Stomach (tissue), 9 donors: Measurements from ENCODE around the gene NUB1. TPM values are rescaled to one million over a fixed set of nuclear protein-coding genes. Genes with fewer than 3 reads are reported as not detected.
A peak's percentile ranks its signal among the peaks of the same experiment; 100 is the strongest.

Source experiments
- DNase-seq, 2 donors: peaks; one replicate each; pipeline versions ENCODE4 v3.0.0 to v3.0.0-alpha.2; 2013 to 2019
- H3K27ac ChIP-seq, 5 donors: fragments of 200-600 bp in 4 of 5; sonication (generic) in 4 of 5; one replicate each; pipeline ENCODE4 v1.5.1; 2013 to 2019; ENCODE audit warnings: mild to moderate bottlenecking in 1 of 5, moderate library complexity in 1 of 5
- H3K27me3 ChIP-seq, 3 donors: fragments of 200-600 bp; sonication (generic); one replicate each; pipeline ENCODE4 v1.5.1; 2017 to 2019; ENCODE audit warnings: mixed run types in 1 of 3
- H3K36me3 ChIP-seq, 4 donors: fragments of 200-600 bp; sonication (generic); 1 replicate in 3 of 4; 2 replicates in 1 of 4; pipeline ENCODE4 v1.5.1; 2016 to 2019
- H3K4me1 ChIP-seq, 4 donors: fragments of 200-600 bp; sonication (generic); one replicate each; pipeline ENCODE4 v1.5.1; 2016 to 2019
- H3K4me3 ChIP-seq, 4 donors: fragments of 200-600 bp; sonication (generic) in 3 of 4; one replicate each; pipeline ENCODE4 v1.5.1; 2016 to 2019; ENCODE audit warnings: mild to moderate bottlenecking in 1 of 4
- H3K9me3 ChIP-seq, 4 donors: fragments of 200-600 bp; sonication (generic); one replicate each; pipeline ENCODE4 v1.5.1; 2016 to 2019
- EP300 ChIP-seq: sonication (generic); formaldehyde crosslinking; IDR thresholded peaks from one replicate; pipeline ENCODE4 v1.6.1; 2017; ENCODE audit warnings: antibody characterized with exemption
- POLR2A ChIP-seq, 4 donors: fragments of 450-650 bp; IDR thresholded peaks; one replicate each; pipeline ENCODE4 v1.6.1; 2016; ENCODE audit warnings: antibody characterized with exemption in 4 of 4, control low read depth in 2 of 4, mild to moderate bottlenecking in 1 of 4, moderate library complexity in 1 of 4
- POLR2AphosphoS5 ChIP-seq, 3 donors: sonication (generic); formaldehyde crosslinking; IDR thresholded peaks; one replicate each; pipeline ENCODE4 v1.6.1; 2016; ENCODE audit warnings: antibody characterized with exemption in 3 of 3
- WGBS, 5 donors: extraction: QIAGEN DNeasy Blood & Tissue Kit in 3 of 5; methylation state at CpG; one replicate each; pipeline versions ENCODE4 v1.1.5 to v1.1.7; 2013 to 2018; 5-methylcytosine and 5-hydroxymethylcytosine counted together
- intact Hi-C: fragments of 100-400 bp; cut with DNase I; formaldehyde crosslinking; loops from one replicate; pipeline ENCODE4 v1.15.1; 2023; ENCODE audit warnings: low total_unique reads
- polyA plus RNA-seq, 3 donors: library from polyadenylated mRNA; stranded (reverse); fragments of 200-250 nt; gene quantifications; one replicate each; pipeline ENCODE4 v1.2.3, GENCODE V29; 2013
- total RNA-seq, 5 donors: library from RNA; depleted of rRNA; stranded (reverse); fragments of >200 nt; gene quantifications; one replicate each; pipeline versions ENCODE4 v1.1.0 to v1.2.3, GENCODE V29; 2014 to 2016
- TF ChIP-seq, protein P1 (sequence below), 7 experiments: fragments of 450-650 bp in 4 of 7; fragments of 200-600 bp in 3 of 7; sonication (generic) in 3 of 7; IDR thresholded peaks; one replicate each; pipeline ENCODE4 v1.5.1; 2016 to 2019; ENCODE audit warnings: antibody characterized with exemption in 7 of 7, control low read depth in 2 of 7, mild to moderate bottlenecking in 1 of 7
- donor health status: healthy with polysubstance abuse.
- donor health status: Bipolar disorder and iron deficiency.
- donor health status: healthy.

NUB1 gene
- total and polyA plus RNA-seq, 8 donors: 16.3 to 121 (median 32.5) TPM

DNA sequence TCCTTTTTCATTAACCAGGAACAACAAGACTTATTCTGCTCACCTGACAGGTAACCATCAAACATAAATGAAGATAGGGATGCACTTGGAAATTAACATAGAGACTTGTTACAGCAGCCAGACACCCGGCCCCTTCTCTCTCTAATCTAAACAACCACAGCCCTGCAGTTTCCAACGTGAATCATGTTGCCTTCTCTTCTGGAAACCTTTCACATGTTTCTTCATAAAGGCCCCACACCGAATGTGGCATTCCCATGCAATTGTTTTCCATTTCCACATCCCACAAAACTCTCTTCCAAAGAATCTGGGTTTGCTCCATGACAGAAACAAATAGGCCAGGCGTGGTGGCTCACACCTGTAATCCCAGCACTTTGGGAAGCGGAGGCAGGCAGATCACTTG is 83.2 kb downstream of the NUB1 start:
- WGBS, 5 donors: 73 to 76% (median 74%) methylated on average over 5 of the region's 5 CpGs
- DNase-seq: no peak
- H3K27me3 ChIP-seq: no peaks in the 10 kb centered on the region
- TF ChIP-seq, protein P1, sequence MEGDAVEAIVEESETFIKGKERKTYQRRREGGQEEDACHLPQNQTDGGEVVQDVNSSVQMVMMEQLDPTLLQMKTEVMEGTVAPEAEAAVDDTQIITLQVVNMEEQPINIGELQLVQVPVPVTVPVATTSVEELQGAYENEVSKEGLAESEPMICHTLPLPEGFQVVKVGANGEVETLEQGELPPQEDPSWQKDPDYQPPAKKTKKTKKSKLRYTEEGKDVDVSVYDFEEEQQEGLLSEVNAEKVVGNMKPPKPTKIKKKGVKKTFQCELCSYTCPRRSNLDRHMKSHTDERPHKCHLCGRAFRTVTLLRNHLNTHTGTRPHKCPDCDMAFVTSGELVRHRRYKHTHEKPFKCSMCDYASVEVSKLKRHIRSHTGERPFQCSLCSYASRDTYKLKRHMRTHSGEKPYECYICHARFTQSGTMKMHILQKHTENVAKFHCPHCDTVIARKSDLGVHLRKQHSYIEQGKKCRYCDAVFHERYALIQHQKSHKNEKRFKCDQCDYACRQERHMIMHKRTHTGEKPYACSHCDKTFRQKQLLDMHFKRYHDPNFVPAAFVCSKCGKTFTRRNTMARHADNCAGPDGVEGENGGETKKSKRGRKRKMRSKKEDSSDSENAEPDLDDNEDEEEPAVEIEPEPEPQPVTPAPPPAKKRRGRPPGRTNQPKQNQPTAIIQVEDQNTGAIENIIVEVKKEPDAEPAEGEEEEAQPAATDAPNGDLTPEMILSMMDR (IDR thresholded peaks at IDR 0.05): no peak
- TF ChIP-seq EP300 (no peak), POLR2A (IDR thresholded peaks at IDR 0.05) (no peak), POLR2AphosphoS5 (IDR thresholded peaks at IDR 0.05) (no peak)
- no peak overlapping the region for H3K4me3 ChIP-seq
- H3K4me1 ChIP-seq: peaks cover 17 to 43% (median 32%) of the 10 kb centered on the region in 4 donors
- H3K36me3 ChIP-seq: no peaks in the 10 kb centered on the region
- intact Hi-C loops: no loop called here
- H3K9me3 ChIP-seq: peaks cover 0 to 16% (median 8%) of the 10 kb centered on the region in 4 donors
- peak overlapping the region in 4 of 5 donors; percentile 69 to 90 (median 82) for H3K27ac ChIP-seq

DNA sequence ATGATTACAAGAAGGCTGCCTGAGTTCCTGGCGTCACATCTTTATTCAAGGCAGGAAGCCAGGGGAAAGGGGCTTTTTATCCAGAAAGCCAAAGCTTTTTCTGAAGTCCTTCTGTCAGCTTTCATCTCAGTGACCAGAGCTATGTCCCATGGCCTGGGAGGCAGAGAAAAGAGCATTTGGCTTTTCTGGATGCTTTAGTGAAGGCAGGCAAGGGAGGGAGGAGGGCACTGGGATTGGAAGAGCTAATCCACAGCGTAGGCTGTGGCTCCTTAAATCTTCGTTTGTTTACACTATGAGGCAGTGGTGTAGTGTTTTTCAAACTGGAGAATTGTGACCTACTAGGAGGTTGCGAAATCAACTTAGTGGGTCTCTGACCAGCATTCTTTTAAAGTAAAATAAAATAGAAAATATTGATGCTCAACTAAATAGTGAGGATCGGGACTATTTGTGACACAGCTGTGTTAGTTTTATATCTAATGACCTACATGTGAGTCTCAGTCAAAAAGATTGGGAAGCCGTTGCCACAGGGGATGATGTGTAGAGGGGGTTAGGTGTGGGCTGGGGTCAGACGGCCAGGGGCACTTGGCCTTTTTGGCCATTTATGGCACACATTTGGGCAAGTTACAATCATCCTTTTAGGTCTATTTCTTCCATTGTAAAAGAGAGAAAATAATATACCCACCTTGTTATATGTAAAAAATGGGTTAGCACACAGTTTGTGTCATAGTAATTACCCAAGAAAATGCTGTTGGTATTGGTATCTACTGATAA is 84.2 kb downstream of the NUB1 start:
- no peak for DNase-seq
- H3K4me3 ChIP-seq: no peak overlapping the region
- TF ChIP-seq POLR2AphosphoS5 (IDR thresholded peaks at IDR 0.05): peak; percentile 25 to 81 (median 66)
- TF ChIP-seq POLR2A (IDR thresholded peaks at IDR 0.05): no peak

DNA sequence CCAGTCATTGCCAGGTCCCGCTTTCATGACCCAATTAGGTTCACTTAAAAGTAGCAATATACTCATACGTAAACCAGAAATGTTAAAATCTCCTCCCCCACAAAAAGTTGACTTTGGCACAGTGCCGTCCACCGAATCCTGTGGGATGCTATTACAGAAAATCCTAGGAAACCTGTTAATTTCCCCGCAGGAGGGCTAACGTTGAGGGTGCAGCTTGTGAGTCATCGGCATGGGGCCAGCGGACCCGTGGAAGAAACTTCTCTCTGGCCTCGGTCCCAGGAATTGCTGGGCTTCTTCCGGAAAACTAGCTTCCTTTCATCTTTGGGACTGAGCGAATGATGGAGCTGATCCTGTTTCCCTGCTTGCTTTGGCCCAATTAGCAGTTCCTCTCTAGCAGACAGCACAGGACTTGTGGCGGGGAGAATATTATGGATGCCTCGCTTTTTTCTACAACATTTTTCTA is 84.9 kb downstream of the NUB1 start:
- H3K4me3 ChIP-seq: no peak overlapping the region
- peak overlapping the region in 4 of 5 donors; percentile 69 to 90 (median 82) for H3K27ac ChIP-seq
- intact Hi-C loops: no loop called here
- H3K4me1 ChIP-seq: peaks cover 21 to 50% (median 39%) of the 10 kb centered on the region in 4 donors
- no peaks in the 10 kb centered on the region for H3K27me3 ChIP-seq
- H3K9me3 ChIP-seq: peaks cover 0 to 10% (median 4%) of the 10 kb centered on the region in 4 donors
- TF ChIP-seq POLR2AphosphoS5 (IDR thresholded peaks at IDR 0.05): peak in 2 of 3 donors; percentile 31 to 61
- no peak for TF ChIP-seq POLR2A (IDR thresholded peaks at IDR 0.05)
- peak; percentile 5 for TF ChIP-seq EP300
- no peaks in the 10 kb centered on the region for H3K36me3 ChIP-seq
- DNase-seq: peak; percentile 46 to 77
- 46 to 65% (median 55%) methylated on average over 14 of the region's 14 CpGs for WGBS, 5 donors

More for the DNA sequence above, 84.2 kb downstream of the NUB1 start:
- WGBS, 5 donors: 54 to 62% (median 56%) methylated on average over 7 of the region's 7 CpGs
- Histone ChIP-seq H3K27me3 (no peaks in the 10 kb centered on the region), H3K9me3 (peaks cover 0 to 10% (median 4%) of the 10 kb centered on the region in 4 donors), H3K36me3 (no peaks in the 10 kb centered on the region), H3K4me1 (peaks cover 21 to 50% (median 39%) of the 10 kb centered on the region in 4 donors), H3K27ac (peak overlapping the region; percentile 52 to 90 (median 80))
- intact Hi-C loops: no loop called here

DNA sequence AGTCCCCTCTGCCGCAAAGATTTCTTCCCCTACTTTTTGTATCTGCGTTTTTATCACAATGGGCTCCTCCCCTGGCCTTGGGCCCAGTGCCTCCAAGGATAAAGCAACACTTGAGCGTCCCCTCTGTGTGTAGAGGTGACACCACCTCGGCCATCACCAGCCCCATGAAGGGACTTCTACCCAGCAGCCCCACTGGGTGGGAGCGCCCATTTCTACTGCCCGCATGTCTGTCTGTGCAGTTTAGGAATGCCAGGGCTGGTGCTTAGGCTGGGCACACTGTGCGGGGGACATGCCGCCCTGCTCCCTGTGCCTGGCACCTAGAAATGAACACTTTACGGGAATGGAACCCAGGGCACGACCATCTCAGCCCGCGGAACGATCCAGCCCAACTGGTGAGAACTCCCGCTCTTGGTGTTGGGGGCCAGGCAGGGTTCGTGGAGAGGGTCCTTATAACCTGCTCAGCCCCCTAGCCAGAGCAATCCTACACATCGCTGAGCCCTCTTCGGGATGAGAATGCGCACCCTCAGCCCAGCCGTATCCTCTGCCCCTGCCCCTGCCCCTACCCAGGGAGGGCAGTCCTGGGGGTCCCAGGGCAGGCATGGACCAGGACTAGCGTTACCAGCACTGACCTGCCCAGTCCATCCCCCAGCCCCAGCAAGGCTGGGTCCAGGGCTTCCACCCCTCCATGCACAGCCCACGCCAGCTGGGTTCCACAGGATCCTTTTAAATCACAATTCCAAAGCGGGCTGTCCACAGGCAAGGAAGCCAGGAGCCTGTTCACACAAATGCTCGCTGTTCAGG is 85.5 kb downstream of the NUB1 start:
- H3K4me3 ChIP-seq: no peak overlapping the region
- H3K9me3 ChIP-seq: peaks cover 0 to 6% (median 3%) of the 10 kb centered on the region in 4 donors
- TF ChIP-seq POLR2A (IDR thresholded peaks at IDR 0.05): no peak
- TF ChIP-seq EP300: no peak
- TF ChIP-seq POLR2AphosphoS5 (IDR thresholded peaks at IDR 0.05): no peak
- TF ChIP-seq, protein P1 (IDR thresholded peaks at IDR 0.05): no peak
- no peaks in the 10 kb centered on the region for H3K27me3 ChIP-seq
- H3K36me3 ChIP-seq: no peaks in the 10 kb centered on the region
- no peak for DNase-seq
- peaks cover 21 to 50% (median 39%) of the 10 kb centered on the region in 4 donors for H3K4me1 ChIP-seq
- WGBS, 5 donors: 81 to 85% (median 82%) methylated on average over 18 to 23 of the region's 23 CpGs
- intact Hi-C loops: no loop called here
- H3K27ac ChIP-seq: peak overlapping the region; percentile 31 to 90 (median 80)
